Nephron (organoid): ENCODE results near the gene TMEM40.
A peak's percentile ranks its signal among the peaks of the same experiment; 100 is the strongest.

Source experiments
- H3K27ac Mint-ChIP-seq, 3 experiments: 2 replicates each; pipeline ENCODE4 v1.8.0; 2020; ENCODE audit warnings: mixed read lengths in 3 of 3, mild to moderate bottlenecking in 2 of 3, moderate library complexity in 1 of 3
- H3K27me3 Mint-ChIP-seq: 2 replicates; pipeline ENCODE4 v1.8.0; 2021; ENCODE audit warnings: low read depth, mild to moderate bottlenecking, moderate library complexity, mixed read lengths
- H3K36me3 Mint-ChIP-seq: 2 replicates; pipeline ENCODE4 v1.8.0; 2020; ENCODE audit warnings: low read depth, mixed read lengths
- H3K4me1 Mint-ChIP-seq: 2 replicates; pipeline ENCODE4 v1.8.0; 2020; ENCODE audit warnings: mixed read lengths
- H3K4me3 Mint-ChIP-seq, 3 experiments: 2 replicates each; pipeline ENCODE4 v1.8.0; 2020; ENCODE audit warnings: mild to moderate bottlenecking in 3 of 3, mixed read lengths in 3 of 3, moderate library complexity in 2 of 3
- H3K9me3 Mint-ChIP-seq: 2 replicates; pipeline ENCODE4 v1.8.0; 2020; ENCODE audit warnings: mixed read lengths
- CTCF ChIP-seq, 3 experiments: fragments of 200-600 bp; sonication (generic); IDR thresholded peaks; one replicate each; pipeline ENCODE4 v1.5.0; 2021; ENCODE audit warnings: antibody characterized with exemption in 3 of 3; ENCODE audit not compliant: unreplicated experiment in 3 of 3

The TMEM40 gene

DNA sequence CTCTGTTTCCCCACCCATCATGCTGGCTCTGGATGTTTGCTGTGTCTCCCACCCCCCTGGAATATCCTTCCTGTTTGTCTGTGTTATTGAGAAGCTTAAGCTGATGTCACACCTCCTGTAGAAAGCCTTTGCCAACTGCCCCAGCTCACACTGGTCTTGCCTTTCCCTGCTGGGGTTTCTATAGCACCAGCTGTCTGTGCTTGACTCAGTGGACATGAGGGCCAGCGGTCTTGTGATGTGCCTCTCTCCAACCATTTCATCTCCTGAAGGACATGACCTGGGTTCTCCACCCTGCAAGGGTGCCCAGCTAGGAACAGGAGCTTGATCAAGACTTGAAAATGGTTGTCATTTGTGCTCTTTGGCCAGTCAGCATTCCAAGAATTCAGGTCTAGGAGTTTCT lies 14.7 kb downstream of the TMEM40 start:
- Mint-ChIP-seq H3K27ac (no peak overlapping the region), H3K36me3 (no peaks in the 10 kb centered on the region), H3K27me3 (peaks cover 4% of the 10 kb centered on the region), H3K9me3 (no peaks in the 10 kb centered on the region), H3K4me1 (no peaks in the 10 kb centered on the region), H3K4me3 (no peak overlapping the region)
- TF ChIP-seq CTCF (IDR thresholded peaks at IDR 0.05; ENCODE audit: unreplicated experiment in 3 of 3) = no peak

DNA sequence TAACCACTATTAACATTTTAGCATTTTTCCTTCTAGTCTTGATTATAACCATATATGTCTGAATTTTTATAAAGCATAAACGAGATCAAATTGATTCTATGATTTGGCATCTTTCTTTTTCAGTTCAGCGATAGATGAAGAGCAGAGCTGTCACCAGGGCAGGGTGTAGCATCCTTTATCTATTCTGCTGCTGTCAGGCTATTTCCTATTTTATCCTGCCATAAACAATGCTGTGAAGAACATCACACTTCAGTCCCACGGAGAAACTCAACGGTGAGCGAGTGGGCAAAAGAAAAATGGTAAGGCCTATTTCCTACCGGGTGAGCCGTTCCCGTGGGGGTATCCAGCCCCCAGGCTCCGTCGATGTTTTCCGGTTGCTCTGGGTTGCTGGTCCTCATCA lies 15.5 kb downstream of the TMEM40 start:
- Mint-ChIP-seq H3K4me3 (no peak overlapping the region), H3K27me3 (peaks cover 4% of the 10 kb centered on the region), H3K36me3 (no peaks in the 10 kb centered on the region), H3K9me3 (no peaks in the 10 kb centered on the region), H3K27ac (no peak overlapping the region), H3K4me1 (no peaks in the 10 kb centered on the region)
- TF ChIP-seq CTCF (IDR thresholded peaks at IDR 0.05; ENCODE audit: unreplicated experiment in 3 of 3) = no peak

- H3K27ac Mint-ChIP-seq = no peak overlapping the region
- no peaks in the 10 kb centered on the region for H3K9me3 Mint-ChIP-seq
- H3K4me1 Mint-ChIP-seq = no peaks in the 10 kb centered on the region
- no peak for TF ChIP-seq CTCF (IDR thresholded peaks at IDR 0.05; ENCODE audit: unreplicated experiment in 3 of 3)
- H3K36me3 Mint-ChIP-seq = no peaks in the 10 kb centered on the region
- H3K27me3 Mint-ChIP-seq = peaks cover 4% of the 10 kb centered on the region
- no peak overlapping the region for H3K4me3 Mint-ChIP-seq
These were observed 16.5 kb downstream of the TMEM40 start for GRCh38 chr3:12742330-12743107.

GRCh38 chr3:12741209-12741608 lies 17.9 kb downstream of the TMEM40 start:
- TF ChIP-seq CTCF (IDR thresholded peaks at IDR 0.05; ENCODE audit: unreplicated experiment in 3 of 3) = no peak
- H3K27me3 Mint-ChIP-seq = peaks cover 4% of the 10 kb centered on the region
- no peaks in the 10 kb centered on the region for H3K9me3 Mint-ChIP-seq
- H3K4me1 Mint-ChIP-seq = no peaks in the 10 kb centered on the region
- no peak overlapping the region for H3K4me3 Mint-ChIP-seq
- no peak overlapping the region for H3K27ac Mint-ChIP-seq
- H3K36me3 Mint-ChIP-seq = no peaks in the 10 kb centered on the region

DNA sequence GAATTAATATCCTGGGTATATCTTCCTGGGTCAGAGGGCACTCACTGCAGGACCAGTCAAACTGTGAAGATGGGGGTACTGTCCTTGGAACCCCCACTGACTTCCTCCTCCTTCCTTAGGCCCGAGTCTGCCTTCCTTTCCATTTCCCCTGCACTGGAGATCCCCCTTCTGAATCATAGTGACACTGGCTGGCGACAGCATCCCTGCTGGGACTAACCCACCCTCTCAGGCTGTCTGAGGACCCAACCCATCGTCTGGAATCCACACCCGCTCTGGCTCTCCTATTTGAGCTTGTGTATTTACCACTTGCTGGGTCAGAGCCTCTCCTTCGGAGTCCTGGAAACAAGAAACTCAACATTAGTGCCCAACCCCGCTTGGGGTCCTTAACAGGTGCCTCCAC lies 21.2 kb downstream of the TMEM40 start:
- H3K36me3 Mint-ChIP-seq = no peaks in the 10 kb centered on the region
- TF ChIP-seq CTCF (IDR thresholded peaks at IDR 0.05; ENCODE audit: unreplicated experiment in 3 of 3) = no peak
- no peaks in the 10 kb centered on the region for H3K9me3 Mint-ChIP-seq
- H3K27me3 Mint-ChIP-seq = peaks cover 3% of the 10 kb centered on the region
- peak overlapping the region in 2 of 3 experiments; percentile 24 to 71 for H3K27ac Mint-ChIP-seq
- no peak overlapping the region for H3K4me3 Mint-ChIP-seq
- no peaks in the 10 kb centered on the region for H3K4me1 Mint-ChIP-seq

GRCh38 chr3:12737319-12737718 lies 21.7 kb downstream of the TMEM40 start:
- no peaks in the 10 kb centered on the region for H3K4me1 Mint-ChIP-seq
- no peaks in the 10 kb centered on the region for H3K9me3 Mint-ChIP-seq
- H3K36me3 Mint-ChIP-seq = no peaks in the 10 kb centered on the region
- TF ChIP-seq CTCF (IDR thresholded peaks at IDR 0.05; ENCODE audit: unreplicated experiment in 3 of 3) = no peak
- H3K27ac Mint-ChIP-seq = no peak overlapping the region
- peaks cover 3% of the 10 kb centered on the region for H3K27me3 Mint-ChIP-seq
- no peak overlapping the region for H3K4me3 Mint-ChIP-seq
